ENCODE results near the gene SRXN1.

The SRXN1 gene

DNA sequence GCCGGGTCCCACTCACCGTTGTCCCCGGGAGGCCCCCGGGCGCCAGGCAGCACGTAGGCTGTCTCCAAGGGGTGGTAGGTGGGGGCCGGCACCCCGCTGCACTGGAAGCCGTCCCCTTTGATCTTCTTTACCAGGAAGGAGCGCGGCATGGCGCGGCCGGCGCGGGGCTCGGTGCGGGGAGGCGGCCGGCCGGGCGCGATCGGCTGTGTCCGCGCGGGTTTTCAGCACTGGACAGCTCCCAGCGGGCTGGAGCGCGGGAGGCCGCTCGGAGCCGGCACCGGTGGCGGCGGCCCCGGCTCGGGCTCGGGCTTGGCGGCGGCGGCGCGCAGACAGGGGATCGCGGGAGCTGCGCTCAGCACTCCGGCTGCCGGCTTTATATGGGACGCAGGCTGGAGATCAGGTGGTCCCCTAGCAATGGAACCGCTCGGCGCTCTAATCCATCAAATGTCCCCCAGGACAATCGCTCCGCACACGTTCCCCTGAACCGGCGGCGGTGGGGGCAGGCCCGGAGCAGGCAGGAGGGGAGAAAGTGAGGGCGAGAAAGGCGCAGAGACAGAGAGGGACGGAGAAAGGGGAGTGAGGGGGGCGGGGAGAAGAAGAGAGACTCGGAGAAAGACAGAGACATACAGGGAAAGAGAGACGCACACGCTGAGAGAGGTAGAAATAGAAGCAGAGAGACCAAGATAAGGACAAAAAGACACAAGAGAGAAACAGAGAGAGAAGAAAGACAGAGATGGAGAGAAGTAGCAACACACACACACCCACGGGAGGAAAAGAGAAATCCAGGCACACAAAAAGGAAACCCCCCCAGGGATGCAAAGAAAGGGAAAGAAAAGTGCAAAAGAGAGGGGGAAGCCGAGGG, 22.7 kb upstream of the SRXN1 start, which contains the start of gene SCRT2:
Gene SCRT2, minus strand, starts transcription at position 350 of the 862 bp plus-strand sequence. Its CDS starts 201 bp downstream, at position 149.
- peak; percentile 38 to 53 (median 39) for DNase-seq (ENCODE audit: low read depth in 4 of 4, low spot score in 1 of 4)

DNA sequence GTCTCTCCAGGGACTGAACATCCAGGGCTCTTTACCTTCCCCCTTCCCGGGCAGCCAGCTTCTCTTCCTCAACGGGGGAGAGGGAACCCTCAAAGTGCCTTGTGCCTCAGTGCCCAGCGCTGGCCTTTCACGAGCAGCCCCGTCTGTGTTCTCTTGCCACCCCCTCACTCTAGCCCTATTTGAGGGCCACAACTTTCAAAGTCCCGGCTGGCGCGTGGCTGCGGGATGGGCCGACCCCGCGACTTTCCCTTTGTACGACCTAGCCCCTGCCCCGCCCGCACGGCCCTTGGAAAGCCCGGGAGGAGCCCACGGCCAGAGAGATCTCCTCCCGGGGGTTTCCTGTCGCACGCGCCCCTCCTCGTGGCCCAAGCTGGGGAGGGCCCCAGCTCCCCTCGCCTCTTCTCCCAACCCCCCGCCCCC, 22.0 kb upstream of the SRXN1 start:
- DNase-seq (ENCODE audit: low read depth in 4 of 4, low spot score in 1 of 4), result no peak

DNA sequence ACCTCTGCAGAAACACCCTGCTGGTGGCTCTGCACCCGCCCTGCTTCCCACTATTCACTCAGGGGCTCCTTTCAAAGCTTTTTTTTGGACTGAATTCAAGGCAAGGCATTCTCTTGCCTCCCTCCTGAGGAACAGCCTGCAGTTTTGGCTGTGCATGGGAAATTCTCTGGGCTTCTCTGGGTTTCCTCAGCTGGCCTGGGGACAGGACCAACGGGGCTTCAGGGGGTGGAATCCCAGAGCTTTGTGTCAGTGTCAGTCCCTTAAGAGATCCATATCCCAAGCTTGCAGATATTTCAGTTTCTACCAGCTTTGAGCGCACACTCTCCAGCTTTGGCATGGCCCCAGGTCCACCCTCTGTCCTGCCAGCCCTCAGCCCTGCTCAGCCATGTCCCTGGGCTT, 20.6 kb upstream of the SRXN1 start:
- DNase-seq (ENCODE audit: low read depth in 4 of 4, low spot score in 1 of 4), result no peak

DNA sequence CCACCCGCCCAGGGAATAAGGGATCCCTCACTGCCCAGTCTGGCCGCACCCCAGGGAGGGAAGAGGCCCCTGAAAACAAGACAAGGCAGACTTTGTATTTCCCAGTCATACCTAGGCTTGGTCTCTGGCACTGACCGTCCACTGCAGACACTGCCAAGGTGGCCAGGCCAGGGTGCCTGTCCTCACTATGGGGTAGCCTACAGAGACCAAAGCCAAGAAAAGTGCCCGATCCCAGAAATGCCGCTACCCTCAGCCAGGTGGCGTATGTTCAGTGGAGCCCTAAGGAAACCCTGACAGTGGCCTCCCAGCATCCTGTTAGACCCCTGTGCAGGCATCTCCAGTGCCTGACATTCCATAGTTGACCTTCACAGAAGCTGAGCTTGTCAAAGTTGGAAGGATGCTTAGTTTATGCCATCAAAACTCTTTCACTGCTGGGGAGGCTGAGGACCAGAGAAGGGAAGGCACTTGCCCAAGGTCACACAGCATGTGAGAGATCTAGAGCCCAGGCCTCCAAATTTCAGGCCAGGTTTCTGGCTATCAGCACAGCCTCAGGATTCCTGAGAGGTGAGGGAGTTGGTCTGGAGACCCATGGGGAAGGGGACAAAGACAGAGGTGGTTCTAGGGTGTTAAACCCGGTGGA, 20.1 kb upstream of the SRXN1 start:
- no peak for DNase-seq (ENCODE audit: low read depth in 4 of 4, low spot score in 1 of 4)

DNA sequence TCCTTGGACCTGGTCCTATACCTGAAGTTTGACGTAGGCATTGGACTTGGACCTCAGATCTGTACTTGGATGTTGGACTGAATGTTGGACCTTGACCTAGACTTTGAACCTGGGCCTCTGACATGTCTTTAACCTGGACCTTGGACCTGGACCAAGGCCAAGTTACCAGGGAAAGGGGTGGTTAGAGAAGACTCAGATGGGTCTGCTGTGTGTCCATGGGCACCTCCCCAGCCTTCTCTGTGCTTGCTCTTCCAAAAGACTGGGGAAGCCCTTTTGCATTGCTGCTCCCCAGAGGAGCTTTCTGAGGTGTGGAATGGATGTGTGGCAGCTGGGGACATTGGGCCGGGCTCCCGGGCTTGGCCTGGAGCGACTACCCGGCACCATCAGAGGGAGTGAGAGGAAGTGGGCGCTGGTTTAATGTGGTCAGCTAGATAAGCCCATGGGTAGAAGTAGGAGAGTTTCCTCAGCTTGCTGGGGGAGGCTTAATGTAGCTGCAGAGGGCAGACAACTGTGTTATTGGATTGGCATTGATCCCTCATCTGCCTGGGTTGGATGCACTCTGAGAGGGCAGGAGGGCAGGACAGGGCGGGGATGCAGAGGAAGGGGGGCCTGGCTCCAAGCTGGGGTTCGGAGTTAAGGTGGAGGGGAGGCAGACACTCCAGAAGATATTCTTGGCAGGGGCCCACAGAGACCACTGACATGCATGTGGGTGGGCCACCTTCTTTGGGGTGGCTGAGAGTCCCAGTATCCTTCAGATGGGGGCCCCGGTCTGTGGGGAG, 18.4 kb upstream of the SRXN1 start:
- DNase-seq (ENCODE audit: low read depth in 4 of 4, low spot score in 1 of 4), result no peak

DNA sequence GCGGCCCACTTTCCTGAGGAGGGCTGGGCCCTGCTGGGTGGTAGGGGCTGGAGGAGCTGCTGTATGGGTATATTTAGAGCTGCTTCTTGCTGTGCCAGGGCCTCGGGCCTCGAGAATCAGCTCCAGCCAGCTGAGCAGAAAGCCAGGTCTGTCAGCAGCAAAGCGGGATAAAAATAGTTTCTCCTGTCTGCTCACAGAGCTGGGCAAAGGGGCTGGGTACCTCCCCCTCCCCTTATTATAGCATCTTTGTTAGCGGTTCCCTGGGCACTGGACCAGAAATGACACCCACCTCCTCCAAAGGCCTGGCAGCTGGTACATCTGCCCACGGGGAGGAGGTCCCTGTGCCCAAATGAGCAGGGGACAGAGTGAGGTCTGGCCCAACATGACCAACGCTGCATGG, 16.6 kb upstream of the SRXN1 start:
- no peak for DNase-seq (ENCODE audit: low read depth in 4 of 4, low spot score in 1 of 4)

DNA sequence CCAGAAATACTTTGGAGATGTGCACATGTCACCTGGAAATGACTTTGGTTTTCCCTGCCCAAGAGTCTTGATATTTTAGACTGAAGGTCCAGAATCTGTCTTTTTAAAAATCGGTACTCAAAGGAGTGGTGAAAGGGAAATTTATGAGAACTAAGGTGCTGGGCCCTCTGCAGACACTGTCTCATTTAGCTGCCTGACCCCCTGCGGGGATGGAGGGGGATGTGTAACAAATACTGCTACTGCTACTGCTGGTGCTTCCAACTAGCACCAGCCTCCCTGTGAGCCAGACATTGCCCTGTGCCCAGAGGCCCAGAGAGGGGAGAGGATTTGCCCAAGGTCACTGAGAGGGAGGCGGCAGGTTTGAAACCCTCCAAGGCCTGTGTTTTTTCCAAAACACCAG, 15.6 kb upstream of the SRXN1 start:
- no peak for DNase-seq (ENCODE audit: low read depth in 4 of 4, low spot score in 1 of 4)

DNA sequence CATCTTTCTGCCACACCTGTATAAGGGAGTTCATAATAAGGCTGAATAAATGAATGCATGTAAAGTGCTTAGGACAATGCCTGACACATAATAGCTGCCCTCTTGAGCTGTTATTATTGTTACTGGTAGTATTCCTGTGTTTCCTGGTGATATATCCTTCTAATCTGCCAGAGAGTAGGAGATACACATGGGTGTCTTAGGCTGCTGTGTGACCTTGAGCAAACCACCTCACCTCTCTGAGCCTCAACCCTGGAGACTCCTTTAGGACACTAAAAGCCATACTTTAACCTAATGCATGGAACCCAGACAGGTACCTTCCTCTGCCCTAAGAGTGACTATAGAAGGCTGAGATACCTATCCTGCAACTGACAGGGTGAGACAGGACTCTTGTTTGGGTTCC, 15.1 kb upstream of the SRXN1 start:
- no peak for DNase-seq (ENCODE audit: low read depth in 4 of 4, low spot score in 1 of 4)

DNA sequence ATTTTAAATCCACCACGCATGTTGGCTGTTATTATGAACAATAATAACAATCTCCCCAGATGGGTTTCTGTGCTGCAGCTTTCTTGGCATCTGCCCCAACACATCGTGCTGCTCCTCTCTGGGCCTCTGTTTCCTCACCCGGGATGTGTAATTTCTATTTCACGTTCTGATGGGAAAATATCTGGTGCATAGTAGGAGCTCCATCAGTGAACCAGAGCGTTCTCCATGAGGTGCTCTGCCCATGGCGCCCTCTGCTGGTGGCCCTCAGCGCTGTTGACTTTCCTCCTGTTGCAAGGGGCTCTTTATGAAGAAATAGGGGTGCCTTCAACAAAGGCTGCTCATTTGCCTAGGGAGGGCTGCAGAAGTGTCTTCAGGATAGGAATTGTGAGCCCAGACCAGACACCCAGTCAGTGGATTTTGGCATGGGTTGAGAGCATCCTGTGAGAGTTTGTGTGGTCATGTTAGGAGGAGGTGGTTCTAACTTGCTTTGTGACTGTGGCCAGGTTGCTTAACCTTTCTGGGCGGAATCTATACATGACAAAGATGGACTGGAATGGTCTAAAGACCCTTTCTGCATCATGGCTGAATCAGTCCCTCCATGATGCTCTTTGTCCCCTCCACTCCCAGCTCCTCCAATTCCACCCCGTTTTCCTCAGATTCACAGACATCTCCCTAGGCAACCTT, 14.5 kb upstream of the SRXN1 start:
- DNase-seq (ENCODE audit: low read depth in 4 of 4, low spot score in 1 of 4), result peak in 2 of 4 experiments; percentile 37 to 45

DNA sequence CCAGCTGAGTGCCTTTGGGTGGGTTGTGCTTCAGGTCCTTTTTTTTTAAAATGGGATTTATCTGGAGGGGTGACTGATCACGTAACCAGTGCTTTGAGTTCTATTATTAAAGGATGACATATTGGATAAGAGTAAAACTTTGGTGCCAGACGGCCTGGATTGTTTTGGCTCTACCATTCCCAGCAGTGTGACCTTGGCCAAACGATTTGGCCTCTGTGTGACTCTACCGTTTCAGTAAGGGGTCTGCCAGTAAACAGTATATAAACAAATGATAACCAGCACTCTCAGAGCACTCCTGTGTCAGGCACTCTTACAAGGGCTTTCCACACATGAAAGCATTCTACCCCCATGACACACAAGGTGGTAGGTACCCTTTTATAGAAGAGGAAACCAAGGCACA, 13.9 kb upstream of the SRXN1 start:
- no peak for DNase-seq (ENCODE audit: low read depth in 4 of 4, low spot score in 1 of 4)

DNA sequence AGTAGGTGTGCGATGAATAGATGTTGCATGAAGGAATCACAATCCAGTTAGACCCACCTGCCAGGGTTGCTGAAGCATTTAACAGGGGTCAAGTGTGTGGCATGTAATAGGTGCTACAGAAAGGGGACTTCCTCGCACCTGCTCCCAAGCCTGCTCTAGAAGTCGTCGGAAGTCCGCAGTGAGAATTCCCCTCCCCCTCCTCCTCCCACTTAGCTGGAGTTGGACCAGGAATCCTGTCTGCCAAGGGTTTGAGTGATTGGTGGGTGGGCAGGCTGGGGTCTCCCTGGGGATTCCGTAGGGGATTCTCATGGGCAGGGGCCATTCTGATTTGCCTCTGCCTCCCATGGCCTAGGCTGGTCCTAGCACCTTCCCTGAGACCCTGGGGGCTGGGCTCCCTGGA, 12.3 kb upstream of the SRXN1 start:
- no peak for DNase-seq (ENCODE audit: low read depth in 4 of 4, low spot score in 1 of 4)

DNA sequence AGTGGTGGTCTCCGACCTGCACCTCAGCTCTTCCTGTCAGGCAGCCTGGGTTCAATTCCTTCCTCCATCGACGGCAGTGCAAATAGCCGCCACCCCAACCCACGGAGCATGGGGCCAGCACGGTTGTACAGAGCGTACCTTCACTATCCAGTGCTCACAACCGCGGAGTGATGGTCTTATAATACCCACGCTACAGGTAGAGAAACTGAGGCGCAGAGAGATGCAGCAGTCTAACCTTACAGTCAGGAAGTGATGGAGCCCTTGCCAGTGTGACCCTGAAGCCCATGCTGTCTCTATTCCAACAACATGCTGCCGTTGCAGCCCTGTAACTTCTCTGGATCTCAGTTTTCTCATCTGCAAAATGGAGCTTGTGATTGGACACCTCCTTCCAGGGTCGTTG, 11.6 kb upstream of the SRXN1 start:
- DNase-seq (ENCODE audit: low read depth in 4 of 4, low spot score in 1 of 4), result no peak

DNA sequence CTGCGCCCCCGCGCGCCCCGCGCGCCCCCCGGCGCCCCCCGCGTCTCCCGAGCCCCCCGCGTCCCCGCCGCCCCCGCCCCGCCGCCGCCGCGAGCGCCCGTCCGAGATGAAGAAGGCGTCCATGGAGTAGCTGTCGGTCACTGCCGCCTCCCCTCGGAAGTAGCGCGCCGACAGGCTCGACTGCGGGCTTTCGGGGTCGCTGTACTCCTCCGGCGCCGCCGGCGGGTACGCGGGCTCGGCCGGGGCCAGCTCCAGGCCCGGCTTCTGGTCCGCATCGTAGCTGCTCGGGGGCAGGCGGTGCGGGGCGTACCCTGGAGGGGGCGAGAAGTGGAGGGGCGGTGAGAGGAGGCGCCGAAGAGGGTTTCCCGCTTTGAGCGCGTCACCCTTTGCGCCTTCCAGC, 11.2 kb upstream of the SRXN1 start:
- DNase-seq (ENCODE audit: low read depth in 4 of 4, low spot score in 1 of 4), result no peak

DNA sequence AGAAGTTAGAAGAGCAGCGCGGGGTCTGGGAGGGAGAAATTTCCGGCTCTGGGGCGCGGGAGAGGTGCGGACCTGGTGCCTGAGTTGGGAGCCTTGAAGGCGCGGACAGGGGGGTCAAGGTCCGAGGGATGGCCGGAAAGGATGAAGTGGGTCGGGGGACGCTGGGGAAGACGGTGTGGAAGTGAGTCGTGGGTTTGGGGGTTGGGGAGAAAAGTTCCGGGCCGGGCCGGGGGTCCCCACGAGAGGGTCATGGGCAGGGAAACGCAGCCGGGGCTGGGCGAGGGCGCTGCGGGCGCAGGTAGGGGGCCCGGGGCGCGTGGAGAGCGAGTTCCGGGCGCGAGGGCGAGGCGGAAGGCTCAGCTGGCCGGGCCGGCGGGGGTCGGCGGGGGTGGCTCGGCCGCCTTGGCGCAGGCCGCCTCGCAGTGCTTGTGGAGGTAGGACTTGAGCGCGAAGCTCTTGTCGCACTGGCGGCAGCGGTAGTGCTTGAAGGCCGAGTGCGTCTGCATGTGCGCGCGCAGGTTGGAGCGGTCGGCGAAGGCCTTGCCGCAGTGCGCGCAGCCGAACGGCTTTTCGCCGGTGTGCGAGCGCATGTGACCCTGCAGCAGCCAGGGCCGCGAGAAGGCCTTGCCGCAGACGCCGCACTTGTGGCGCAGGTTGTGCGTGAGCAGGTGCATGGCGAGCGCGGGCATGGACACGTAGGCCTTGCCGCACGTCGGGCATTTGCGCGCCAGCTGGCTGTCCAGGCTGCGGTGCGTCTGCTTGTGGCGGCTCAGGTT, 10.5 kb upstream of the SRXN1 start:
- DNase-seq (ENCODE audit: low read depth in 4 of 4, low spot score in 1 of 4), result no peak

DNA sequence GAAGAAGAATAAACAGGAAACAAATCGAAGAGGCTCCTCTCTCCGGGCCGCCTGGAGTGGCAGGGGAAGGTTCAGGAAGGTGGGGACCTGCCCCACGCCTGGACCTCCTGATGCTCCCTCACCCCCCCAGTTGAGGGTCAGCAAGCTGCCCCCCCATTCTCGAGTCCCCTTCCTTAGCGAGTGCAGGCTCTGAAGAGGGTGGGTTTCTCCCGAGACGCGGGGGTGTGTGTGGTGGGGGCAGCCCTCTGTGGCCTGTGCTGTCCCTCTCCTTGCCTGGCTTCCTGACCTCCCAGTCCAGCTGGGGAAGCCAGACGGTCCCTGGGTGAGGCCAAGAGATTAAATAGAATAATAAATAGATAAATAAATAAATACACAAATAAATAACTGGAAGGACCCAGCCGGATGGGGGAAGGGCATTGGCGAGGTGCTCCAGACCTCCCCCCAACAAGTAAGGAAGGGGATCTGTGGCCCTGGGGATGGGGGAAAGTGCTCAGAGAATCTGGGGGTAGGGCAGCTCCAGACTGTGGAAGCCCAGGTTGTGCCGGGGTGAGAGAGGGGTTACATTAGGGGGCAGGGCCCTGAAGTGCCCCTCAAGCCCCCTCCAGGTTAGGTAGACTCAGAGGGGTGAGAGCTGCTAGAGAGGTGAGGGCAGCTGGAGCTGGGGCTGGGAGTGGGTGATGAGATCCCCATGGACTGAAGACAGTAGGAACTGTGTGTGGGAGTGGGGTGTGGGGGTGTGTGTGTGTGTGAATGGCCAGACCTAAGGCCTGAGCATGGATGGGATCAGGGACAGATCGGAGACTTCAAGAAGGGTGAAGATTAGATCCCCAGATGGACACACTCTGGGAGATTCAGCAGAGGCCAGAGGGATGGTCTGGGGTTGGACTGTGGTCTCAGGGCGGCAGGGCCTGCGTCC, 9.5 kb upstream of the SRXN1 start:
- DNase-seq (ENCODE audit: low read depth in 4 of 4, low spot score in 1 of 4), result no peak

DNA sequence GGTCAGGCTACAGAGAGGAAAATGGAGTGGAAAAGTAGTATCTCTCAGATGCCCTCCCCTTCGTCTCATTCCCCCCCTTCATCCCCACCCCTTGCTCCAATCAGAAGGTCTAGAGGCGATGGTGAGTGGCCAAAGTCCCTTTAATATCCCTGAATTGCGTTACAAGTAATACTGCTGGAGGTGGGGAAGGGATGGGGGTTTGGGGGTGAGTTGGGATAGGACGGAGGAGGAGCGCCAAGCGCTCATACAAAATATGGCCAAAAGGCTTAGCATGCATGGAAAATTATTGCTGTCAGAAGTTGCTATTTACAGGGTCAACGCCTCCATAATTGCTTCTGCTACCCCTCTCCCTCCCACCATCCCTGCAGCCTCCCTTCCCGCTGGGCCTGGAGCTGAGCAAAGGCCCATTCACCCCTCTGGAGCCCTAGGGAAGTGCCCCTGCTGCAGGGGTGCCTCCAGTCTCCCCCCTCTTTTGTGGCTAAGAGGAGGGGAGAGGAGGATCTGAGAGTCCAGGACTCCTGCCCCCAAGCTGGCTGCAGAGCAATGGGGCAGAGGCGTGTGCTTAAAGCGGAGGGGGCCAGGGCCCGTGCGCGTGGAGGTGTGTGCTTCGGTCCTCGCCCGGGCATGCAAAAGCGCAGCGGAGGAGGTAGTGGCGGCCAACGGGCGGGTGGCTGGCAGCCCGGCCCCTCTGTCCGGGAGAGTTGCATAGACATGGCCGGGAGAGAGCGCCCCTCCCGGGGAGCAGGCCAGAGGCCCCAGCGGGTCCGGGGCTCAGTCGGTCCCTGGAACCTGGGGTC, 8.7 kb upstream of the SRXN1 start:
- DNase-seq (ENCODE audit: low read depth in 4 of 4, low spot score in 1 of 4), result no peak

DNA sequence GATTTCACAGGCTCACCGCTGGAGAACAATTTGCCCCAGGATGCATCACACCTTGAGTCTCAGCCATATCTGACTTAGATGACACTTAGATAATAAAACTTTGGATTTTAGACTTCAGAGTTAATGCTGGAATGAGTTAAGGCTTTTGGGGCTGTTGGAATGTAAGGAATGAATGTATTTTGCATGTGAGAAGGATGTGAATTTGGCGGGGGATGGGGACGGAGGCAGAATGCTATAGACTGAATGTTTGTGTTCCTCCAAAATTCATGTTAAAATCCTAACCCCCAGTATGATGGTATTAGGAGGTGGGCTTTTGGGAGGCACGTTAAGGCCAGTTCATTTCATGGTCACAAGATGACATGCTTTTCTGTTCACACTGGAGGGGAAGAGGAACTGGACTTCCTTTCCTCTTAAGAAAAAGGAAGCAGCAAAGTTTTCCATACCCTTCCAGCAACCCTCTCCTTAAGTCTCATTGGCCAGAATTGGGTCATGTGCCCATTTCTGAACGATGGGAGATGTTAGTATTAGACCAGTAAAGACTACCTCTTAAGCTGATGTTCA, 5.8 kb upstream of the SRXN1 start:
- DNase-seq (ENCODE audit: low read depth in 4 of 4, low spot score in 1 of 4), result no peak

DNA sequence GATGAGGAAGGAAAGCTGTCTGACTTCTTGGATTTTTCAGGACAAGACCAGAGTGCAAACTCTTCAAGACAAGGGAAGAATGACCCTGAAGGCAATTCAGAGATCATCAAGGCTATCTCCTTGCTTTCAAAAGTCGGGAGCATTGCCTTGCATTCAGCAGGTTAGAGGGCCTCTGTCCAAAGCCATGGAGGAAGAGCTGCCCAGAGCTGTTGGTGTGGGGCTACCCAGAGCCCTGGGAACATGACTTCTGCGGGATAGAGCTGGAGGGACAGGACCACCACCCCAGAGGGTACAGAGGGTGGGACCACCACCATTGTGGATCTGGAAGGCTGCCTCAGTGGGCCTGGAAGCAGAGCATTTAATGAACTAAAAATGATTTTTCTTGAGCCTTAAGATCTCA, 5.2 kb upstream of the SRXN1 start:
- no peak for DNase-seq (ENCODE audit: low read depth in 4 of 4, low spot score in 1 of 4)

Data from stimulated activated CD4-positive, alpha-beta T cell treated with anti-CD3 and anti-CD28 coated beads, Interleukin-1b, Interleukin-23, amount 100 ng/mL, for 24 hours (primary cell).